Muscle layer of duodenum (tissue), 2 donors: ENCODE data around the gene ERAP2.

Experiments used
- H3K27ac ChIP-seq: one replicate; pipeline ENCODE4 v1.7.0; 2013; ENCODE audit warnings: mild to moderate bottlenecking, low read length
- H3K27me3 ChIP-seq: one replicate; pipeline ENCODE4 v1.7.0; 2013; ENCODE audit warnings: low read depth, mild to moderate bottlenecking, control low read depth, low read length
- H3K36me3 ChIP-seq, 2 donors: one replicate each; pipeline ENCODE4 v1.7.0; 2013; ENCODE audit warnings: low read length in 2 of 2, control low read depth in 1 of 2, mild to moderate bottlenecking in 1 of 2; ENCODE audit not compliant: insufficient read depth in 2 of 2, control insufficient read depth in 1 of 2
- H3K4me1 ChIP-seq, 2 donors: one replicate each; pipeline ENCODE4 v1.7.0; 2013; ENCODE audit warnings: low read length in 2 of 2, mild to moderate bottlenecking in 2 of 2, control low read depth in 1 of 2, moderate library complexity in 1 of 2; ENCODE audit not compliant: insufficient read depth in 2 of 2, control insufficient read depth in 1 of 2
- H3K4me3 ChIP-seq, 2 donors: one replicate each; pipeline ENCODE4 v1.7.0; 2013; ENCODE audit warnings: low read length in 2 of 2, low read depth in 1 of 2, mild to moderate bottlenecking in 1 of 2
- H3K9me3 ChIP-seq, 2 donors: one replicate each; pipeline ENCODE4 v1.7.0; 2013; ENCODE audit warnings: low read length in 2 of 2, control low read depth in 1 of 2, mild to moderate bottlenecking in 1 of 2; ENCODE audit not compliant: control insufficient read depth in 1 of 2
- donor health status: healthy.

The ERAP2 gene

GRCh38 chr5:96902876-96903275 lies 26.6 kb downstream of the ERAP2 start:
- Histone ChIP-seq H3K4me1 (no peaks in the 10 kb centered on the region), H3K27ac (no peak overlapping the region), H3K4me3 (no peak overlapping the region), H3K36me3 (peaks cover 28 to 34% of the 10 kb centered on the region in 2 donors), H3K9me3 (no peaks in the 10 kb centered on the region), H3K27me3 (no peaks in the 10 kb centered on the region)

GRCh38 chr5:96903300-96903699 lies 27.0 kb downstream of the ERAP2 start:
- no peak overlapping the region for H3K27ac ChIP-seq

GRCh38 chr5:96904054-96904931 lies 28.0 kb downstream of the ERAP2 start:
- H3K27ac ChIP-seq, result no peak overlapping the region
- H3K9me3 ChIP-seq, result no peaks in the 10 kb centered on the region
- H3K36me3 ChIP-seq, result peaks cover 33 to 39% of the 10 kb centered on the region in 2 donors
- H3K4me1 ChIP-seq, result no peaks in the 10 kb centered on the region
- H3K4me3 ChIP-seq, result no peak overlapping the region
- no peaks in the 10 kb centered on the region for H3K27me3 ChIP-seq

More at GRCh38 chr5:96903300-96903699, 27.0 kb downstream of the ERAP2 start:
- H3K4me1 ChIP-seq, result no peaks in the 10 kb centered on the region
- H3K4me3 ChIP-seq, result no peak overlapping the region
- peaks cover 28 to 34% of the 10 kb centered on the region in 2 donors for H3K36me3 ChIP-seq
- H3K9me3 ChIP-seq, result no peaks in the 10 kb centered on the region
- H3K27me3 ChIP-seq, result no peaks in the 10 kb centered on the region

- Histone ChIP-seq H3K9me3 (no peaks in the 10 kb centered on the region), H3K36me3 (peaks cover 31 to 39% of the 10 kb centered on the region in 2 donors), H3K4me1 (no peaks in the 10 kb centered on the region), H3K27ac (no peak overlapping the region), H3K4me3 (no peak overlapping the region), H3K27me3 (no peaks in the 10 kb centered on the region)
Observed at GRCh38 chr5:96905864-96906263, 29.6 kb downstream of the ERAP2 start.

GRCh38 chr5:96909003-96909402 lies 32.7 kb downstream of the ERAP2 start:
- Histone ChIP-seq H3K9me3 (no peaks in the 10 kb centered on the region), H3K36me3 (peaks cover 8 to 25% of the 10 kb centered on the region in 2 donors), H3K27ac (no peak overlapping the region), H3K4me3 (no peak overlapping the region), H3K27me3 (no peaks in the 10 kb centered on the region), H3K4me1 (no peaks in the 10 kb centered on the region)

- no peak overlapping the region for H3K27ac ChIP-seq
- no peaks in the 10 kb centered on the region for H3K27me3 ChIP-seq
- peaks cover 13 to 21% of the 10 kb centered on the region in 2 donors for H3K36me3 ChIP-seq
- no peaks in the 10 kb centered on the region for H3K9me3 ChIP-seq
- no peak overlapping the region for H3K4me3 ChIP-seq
- H3K4me1 ChIP-seq, result no peaks in the 10 kb centered on the region
Observed at GRCh38 chr5:96909435-96909834, 33.1 kb downstream of the ERAP2 start.

GRCh38 chr5:96911139-96911538 lies 34.8 kb downstream of the ERAP2 start:
- Histone ChIP-seq H3K27me3 (no peaks in the 10 kb centered on the region), H3K4me1 (no peaks in the 10 kb centered on the region), H3K4me3 (no peak overlapping the region), H3K9me3 (no peaks in the 10 kb centered on the region), H3K36me3 (peaks cover 14 to 17% of the 10 kb centered on the region in 2 donors), H3K27ac (no peak overlapping the region)

- H3K36me3 ChIP-seq, result peaks cover 18 to 21% of the 10 kb centered on the region in 2 donors
- no peak overlapping the region for H3K4me3 ChIP-seq
- no peaks in the 10 kb centered on the region for H3K9me3 ChIP-seq
- no peaks in the 10 kb centered on the region for H3K4me1 ChIP-seq
- no peak overlapping the region for H3K27ac ChIP-seq
- no peaks in the 10 kb centered on the region for H3K27me3 ChIP-seq
Observed at GRCh38 chr5:96913233-96913632, 36.9 kb downstream of the ERAP2 start.

GRCh38 chr5:96919754-96920197 lies 43.5 kb downstream of the ERAP2 start:
- peaks cover 0 to 6% of the 10 kb centered on the region in 2 donors for H3K4me1 ChIP-seq
- no peaks in the 10 kb centered on the region for H3K27me3 ChIP-seq
- peaks cover 5 to 9% of the 10 kb centered on the region in 2 donors for H3K36me3 ChIP-seq
- H3K4me3 ChIP-seq, result no peak overlapping the region
- no peaks in the 10 kb centered on the region for H3K9me3 ChIP-seq
- no peak overlapping the region for H3K27ac ChIP-seq

- Histone ChIP-seq H3K4me3 (no peak overlapping the region), H3K4me1 (peaks cover 0 to 6% of the 10 kb centered on the region in 2 donors), H3K27me3 (no peaks in the 10 kb centered on the region), H3K27ac (no peak overlapping the region), H3K9me3 (no peaks in the 10 kb centered on the region), H3K36me3 (peaks cover 5 to 9% of the 10 kb centered on the region in 2 donors)
Observed at GRCh38 chr5:96920744-96921355, 44.5 kb downstream of the ERAP2 start.

GRCh38 chr5:96922499-96923244 lies 46.4 kb downstream of the ERAP2 start:
- Histone ChIP-seq H3K9me3 (no peaks in the 10 kb centered on the region), H3K27me3 (no peaks in the 10 kb centered on the region), H3K27ac (no peak overlapping the region), H3K36me3 (peaks cover 5 to 6% of the 10 kb centered on the region in 2 donors), H3K4me3 (no peak overlapping the region), H3K4me1 (peaks cover 0 to 6% of the 10 kb centered on the region in 2 donors)
